Panc1 (cell line): ENCODE data around the gene NFIB.

Experiments
- CTCF ChIP-seq: fragments of 450-650 bp; IDR thresholded peaks from 2 replicates; pipeline ENCODE4 v1.5.1; 2017; ENCODE audit warnings: mild to moderate bottlenecking
- POLR2AphosphoS5 ChIP-seq: IDR thresholded peaks from 2 replicates; pipeline ENCODE4 v1.6.1; 2012; ENCODE audit warnings: mild to moderate bottlenecking, low read depth, low read length, moderate library complexity
- TCF7L2 ChIP-seq: IDR thresholded peaks from 2 replicates; pipeline ENCODE4 v1.6.1; 2011; ENCODE audit warnings: mild to moderate bottlenecking, low read depth, low read length, inconsistent platforms
- TF ChIP-seq, protein P1 (sequence below), 2 experiments: IDR thresholded peaks; 2 replicates each; pipeline ENCODE4 v1.6.1; 2011 to 2012; ENCODE audit warnings: low read depth in 2 of 2, control low read depth in 1 of 2, low read length in 1 of 2, mild to moderate bottlenecking in 1 of 2, moderate library complexity in 1 of 2; ENCODE audit not compliant: insufficient read depth in 1 of 2

GRCh38 chr9:14243514-14244042 is 70.4 kb downstream of the NFIB start:
- no peak for TF ChIP-seq CTCF
- TF ChIP-seq, protein P1, sequence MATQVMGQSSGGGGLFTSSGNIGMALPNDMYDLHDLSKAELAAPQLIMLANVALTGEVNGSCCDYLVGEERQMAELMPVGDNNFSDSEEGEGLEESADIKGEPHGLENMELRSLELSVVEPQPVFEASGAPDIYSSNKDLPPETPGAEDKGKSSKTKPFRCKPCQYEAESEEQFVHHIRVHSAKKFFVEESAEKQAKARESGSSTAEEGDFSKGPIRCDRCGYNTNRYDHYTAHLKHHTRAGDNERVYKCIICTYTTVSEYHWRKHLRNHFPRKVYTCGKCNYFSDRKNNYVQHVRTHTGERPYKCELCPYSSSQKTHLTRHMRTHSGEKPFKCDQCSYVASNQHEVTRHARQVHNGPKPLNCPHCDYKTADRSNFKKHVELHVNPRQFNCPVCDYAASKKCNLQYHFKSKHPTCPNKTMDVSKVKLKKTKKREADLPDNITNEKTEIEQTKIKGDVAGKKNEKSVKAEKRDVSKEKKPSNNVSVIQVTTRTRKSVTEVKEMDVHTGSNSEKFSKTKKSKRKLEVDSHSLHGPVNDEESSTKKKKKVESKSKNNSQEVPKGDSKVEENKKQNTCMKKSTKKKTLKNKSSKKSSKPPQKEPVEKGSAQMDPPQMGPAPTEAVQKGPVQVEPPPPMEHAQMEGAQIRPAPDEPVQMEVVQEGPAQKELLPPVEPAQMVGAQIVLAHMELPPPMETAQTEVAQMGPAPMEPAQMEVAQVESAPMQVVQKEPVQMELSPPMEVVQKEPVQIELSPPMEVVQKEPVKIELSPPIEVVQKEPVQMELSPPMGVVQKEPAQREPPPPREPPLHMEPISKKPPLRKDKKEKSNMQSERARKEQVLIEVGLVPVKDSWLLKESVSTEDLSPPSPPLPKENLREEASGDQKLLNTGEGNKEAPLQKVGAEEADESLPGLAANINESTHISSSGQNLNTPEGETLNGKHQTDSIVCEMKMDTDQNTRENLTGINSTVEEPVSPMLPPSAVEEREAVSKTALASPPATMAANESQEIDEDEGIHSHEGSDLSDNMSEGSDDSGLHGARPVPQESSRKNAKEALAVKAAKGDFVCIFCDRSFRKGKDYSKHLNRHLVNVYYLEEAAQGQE (IDR thresholded peaks at IDR 0.05; ENCODE audit: insufficient read depth in 1 of 2, low read depth in 2 of 2, low read length in 1 of 2): no peak
- no peak for TF ChIP-seq POLR2AphosphoS5
- no peak for TF ChIP-seq TCF7L2
